Keratinocyte (primary cell): Measurements from ENCODE around the gene URGCP. TPM values are rescaled to one million over a fixed set of nuclear protein-coding genes. Genes with fewer than 3 reads are reported as not detected.
A peak's percentile ranks its signal among the peaks of the same experiment; 100 is the strongest.

ENCODE experiments used
- DNase-seq: peaks from one replicate; pipeline ENCODE4 v3.0.0-alpha.2; 2011; ENCODE audit warnings: low read depth, missing footprints, low spot score
- FAIRE-seq: peaks from 2 replicates; lab custom pipeline; 2011; peaks lifted over from hg19 to GRCh38; lab: Jason Lieb, UNC
- H2AFZ ChIP-seq: 2 replicates; pipeline ENCODE4 v1.6.0; 2012; ENCODE audit warnings: low read length, control low read depth, inconsistent platforms; ENCODE audit not compliant: control insufficient read depth
- H3K27ac ChIP-seq: 2 replicates; pipeline ENCODE4 v1.5.1; 2011; ENCODE audit warnings: low read length; ENCODE audit not compliant: control insufficient read depth, insufficient read depth
- H3K27me3 ChIP-seq: 3 replicates; pipeline ENCODE4 v1.6.0; 2011; ENCODE audit warnings: low read length; ENCODE audit not compliant: control insufficient read depth, insufficient read depth; ENCODE audit errors: extremely low read depth
- H3K36me3 ChIP-seq, 2 experiments: 2 replicates in 1 of 2; 3 replicates in 1 of 2; pipeline ENCODE4 v1.5.1; 2011; ENCODE audit warnings: low read length in 2 of 2, mild to moderate bottlenecking in 1 of 2; ENCODE audit not compliant: control insufficient read depth in 2 of 2, insufficient read depth in 2 of 2; ENCODE audit errors: extremely low read depth in 1 of 2
- H3K4me1 ChIP-seq: 3 replicates; pipeline ENCODE4 v1.5.1; 2011; ENCODE audit warnings: low read length; ENCODE audit not compliant: control insufficient read depth, insufficient read depth; ENCODE audit errors: extremely low read depth
- H3K4me2 ChIP-seq: 3 replicates; pipeline ENCODE4 v1.6.0; 2011; ENCODE audit warnings: low read depth, low read length; ENCODE audit not compliant: control insufficient read depth, insufficient read depth; ENCODE audit errors: extremely low read depth
- H3K4me3 ChIP-seq, 3 experiments: fragments of 200-600 bp in 1 of 3; sonication (generic) in 1 of 3; 2 replicates in 2 of 3; 3 replicates in 1 of 3; pipeline ENCODE4 v1.5.1; 2011 to 2016; ENCODE audit warnings: low read length in 3 of 3, mild to moderate bottlenecking in 3 of 3, control low read depth in 2 of 3, inconsistent platforms in 1 of 3, low read depth in 1 of 3, mixed read lengths in 1 of 3, mixed run types in 1 of 3, moderate library complexity in 1 of 3; ENCODE audit not compliant: control insufficient read depth in 2 of 3, insufficient read depth in 2 of 3; ENCODE audit errors: extremely low read depth in 1 of 3
- H3K79me2 ChIP-seq: 2 replicates; pipeline ENCODE4 v1.6.0; 2012; ENCODE audit warnings: low read length; ENCODE audit not compliant: control insufficient read depth, insufficient read depth
- H3K9ac ChIP-seq: 3 replicates; pipeline ENCODE4 v1.6.0; 2011; ENCODE audit warnings: low read length; ENCODE audit not compliant: control insufficient read depth, insufficient read depth; ENCODE audit errors: extremely low read depth
- H3K9me1 ChIP-seq: 3 replicates; pipeline ENCODE4 v1.6.0; 2011; ENCODE audit warnings: low read length; ENCODE audit not compliant: control insufficient read depth, insufficient read depth; ENCODE audit errors: extremely low read depth
- H3K9me3 ChIP-seq: 2 replicates; pipeline ENCODE4 v1.5.1; 2012; ENCODE audit warnings: low read depth, low read length; ENCODE audit not compliant: control insufficient read depth
- H4K20me1 ChIP-seq: 3 replicates; pipeline ENCODE4 v1.6.0; 2011; ENCODE audit warnings: low read length; ENCODE audit not compliant: control insufficient read depth, insufficient read depth; ENCODE audit errors: extremely low read depth
- EZH2 ChIP-seq: IDR thresholded peaks from one replicate; pipeline ENCODE4 v1.6.1; 2012; ENCODE audit warnings: inconsistent platforms, mild to moderate bottlenecking, low read length, moderate library complexity
- dilution Hi-C: fragments of 300-500 bp; cut with MboI; formaldehyde crosslinking; loops from one replicate; pipeline ENCODE4 v1.7.0; 2020; ENCODE audit warnings: low sequenced_read_pairs; ENCODE audit not compliant: extremely low pct_ligation_motif_present
- polyA plus RNA-seq, 5 experiments: library from polyadenylated mRNA; depleted of rRNA in 3 of 5; stranded (reverse) in 3 of 5; stranded (forward) in 1 of 5; unstranded in 1 of 5; fragments of >200 nt; gene quantifications; 1 replicate in 1 of 5; 2 replicates in 3 of 5; 3 replicates in 1 of 5; pipeline versions ENCODE4 v1.2.1 to v1.2.3, GENCODE V29; 2011 to 2012; ENCODE audit warnings: missing spikeins in 2 of 5, low read depth in 1 of 5, low replicate concordance in 1 of 5
- TF ChIP-seq, protein P1 (sequence below), 3 experiments: IDR thresholded peaks in 1 of 3; conservative IDR thresholded peaks in 1 of 3; optimal IDR thresholded peaks in 1 of 3; 2 replicates in 2 of 3; 3 replicates in 1 of 3; pipeline versions ENCODE3 to v1.5.1; 2011; ENCODE audit warnings: low read length in 3 of 3, mild to moderate bottlenecking in 3 of 3, moderate library complexity in 2 of 3, control low read depth in 1 of 3, inconsistent platforms in 1 of 3; ENCODE audit not compliant: insufficient read depth in 2 of 3; ENCODE audit errors: extremely low read depth in 1 of 3

The URGCP gene
- polyA plus RNA-seq, 1 donor (not counting 4 experiments of a cell fraction or from before 2014, with no cell fraction given), result 27.6 TPM

DNA sequence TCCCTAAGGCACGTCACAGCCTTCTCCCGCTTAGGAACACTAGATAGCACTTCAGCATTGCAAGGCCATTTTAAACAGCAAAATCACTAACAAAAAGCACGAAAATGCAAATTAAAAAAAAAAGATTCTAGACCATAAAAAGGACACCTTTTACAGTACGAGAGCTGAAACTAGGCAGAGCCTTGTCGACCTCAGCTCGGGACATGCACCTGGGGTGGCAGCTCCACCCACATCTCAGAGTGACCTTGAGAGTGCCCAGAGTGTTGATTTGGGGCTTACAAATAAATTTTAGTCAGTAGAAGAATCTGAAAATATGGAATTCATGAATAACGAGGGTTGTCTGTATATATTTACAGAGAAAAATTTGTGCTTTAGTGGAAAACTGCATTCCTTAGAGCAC lies 38.2 kb downstream of the URGCP start:
- Histone ChIP-seq H3K9me1 (no peaks in the 10 kb centered on the region), H3K4me1 (peaks cover 33% of the 10 kb centered on the region), H3K4me2 (peak overlapping the region; percentile 98), H3K79me2 (peaks cover 8% of the 10 kb centered on the region), H3K9me3 (peaks cover 4% of the 10 kb centered on the region), H4K20me1 (no peaks in the 10 kb centered on the region), H2AFZ (no peak overlapping the region), H3K27me3 (no peaks in the 10 kb centered on the region), H3K27ac (peak overlapping the region; percentile 73), H3K4me3 (peak overlapping the region; percentile 67 to 84 (median 76)), H3K36me3 (peaks cover 8 to 9% of the 10 kb centered on the region in 2 experiments), H3K9ac (peak overlapping the region; percentile 92)
- no peak for DNase-seq
- dilution Hi-C loops, result no loop called here
- FAIRE-seq, result no peak
- TF ChIP-seq EZH2, result no peak
- TF ChIP-seq, protein P1, sequence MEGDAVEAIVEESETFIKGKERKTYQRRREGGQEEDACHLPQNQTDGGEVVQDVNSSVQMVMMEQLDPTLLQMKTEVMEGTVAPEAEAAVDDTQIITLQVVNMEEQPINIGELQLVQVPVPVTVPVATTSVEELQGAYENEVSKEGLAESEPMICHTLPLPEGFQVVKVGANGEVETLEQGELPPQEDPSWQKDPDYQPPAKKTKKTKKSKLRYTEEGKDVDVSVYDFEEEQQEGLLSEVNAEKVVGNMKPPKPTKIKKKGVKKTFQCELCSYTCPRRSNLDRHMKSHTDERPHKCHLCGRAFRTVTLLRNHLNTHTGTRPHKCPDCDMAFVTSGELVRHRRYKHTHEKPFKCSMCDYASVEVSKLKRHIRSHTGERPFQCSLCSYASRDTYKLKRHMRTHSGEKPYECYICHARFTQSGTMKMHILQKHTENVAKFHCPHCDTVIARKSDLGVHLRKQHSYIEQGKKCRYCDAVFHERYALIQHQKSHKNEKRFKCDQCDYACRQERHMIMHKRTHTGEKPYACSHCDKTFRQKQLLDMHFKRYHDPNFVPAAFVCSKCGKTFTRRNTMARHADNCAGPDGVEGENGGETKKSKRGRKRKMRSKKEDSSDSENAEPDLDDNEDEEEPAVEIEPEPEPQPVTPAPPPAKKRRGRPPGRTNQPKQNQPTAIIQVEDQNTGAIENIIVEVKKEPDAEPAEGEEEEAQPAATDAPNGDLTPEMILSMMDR (optimal IDR thresholded peaks at IDR 0.05 in 1 of 3, IDR thresholded peaks at IDR 0.05 in 1 of 3, conservative IDR thresholded peaks at IDR 0.05 in 1 of 3; ENCODE audit: extremely low read depth in 1 of 3, insufficient read depth in 2 of 3, low read length in 3 of 3), result no peak

DNA sequence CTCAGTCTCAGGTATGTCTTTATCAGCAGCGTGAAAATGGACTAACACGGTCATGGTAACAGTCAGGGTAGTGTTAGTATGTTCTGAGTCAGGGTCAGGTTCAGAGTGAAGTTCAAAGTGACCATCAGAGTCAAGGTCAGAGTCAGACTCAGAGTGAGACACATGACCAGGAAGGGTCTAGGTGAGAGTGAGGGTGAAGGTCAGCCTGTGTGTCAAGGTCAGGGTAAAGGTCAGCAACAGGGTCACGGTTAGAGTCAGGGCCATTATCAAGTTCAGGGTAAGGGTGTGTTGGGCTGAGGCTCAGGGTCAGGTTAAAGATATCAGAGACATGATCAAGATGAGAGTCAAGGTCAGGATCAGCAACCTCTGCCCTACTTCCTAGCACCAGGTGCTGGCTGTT lies 41.1 kb downstream of the URGCP start:
- no peak for FAIRE-seq
- no peak overlapping the region for H3K4me3 ChIP-seq
- TF ChIP-seq, protein P1 (optimal IDR thresholded peaks at IDR 0.05 in 1 of 3, IDR thresholded peaks at IDR 0.05 in 1 of 3, conservative IDR thresholded peaks at IDR 0.05 in 1 of 3; ENCODE audit: extremely low read depth in 1 of 3, insufficient read depth in 2 of 3, low read length in 3 of 3), result no peak
- TF ChIP-seq EZH2, result no peak

More for the DNA sequence above, 41.1 kb downstream of the URGCP start:
- no peak overlapping the region for H3K4me2 ChIP-seq
- no peaks in the 10 kb centered on the region for H3K27me3 ChIP-seq
- H2AFZ ChIP-seq, result no peak overlapping the region
- H3K9ac ChIP-seq, result no peak overlapping the region
- peaks cover 8 to 9% of the 10 kb centered on the region in 2 experiments for H3K36me3 ChIP-seq
- DNase-seq, result no peak
- peaks cover 8% of the 10 kb centered on the region for H3K79me2 ChIP-seq
- H3K4me1 ChIP-seq, result peaks cover 17% of the 10 kb centered on the region
- dilution Hi-C loops, result no loop called here
- H3K9me1 ChIP-seq, result no peaks in the 10 kb centered on the region
- no peaks in the 10 kb centered on the region for H4K20me1 ChIP-seq
- H3K9me3 ChIP-seq, result no peaks in the 10 kb centered on the region
- no peak overlapping the region for H3K27ac ChIP-seq
